Lung (tissue), 12 donors: ENCODE data around the gene FYB1. TPM values are rescaled to one million over a fixed set of nuclear protein-coding genes. Genes with fewer than 3 reads are reported as not detected.

Experiments
- ATAC-seq: fragments of 200-7000 bp; cut with Tn5 transposase; one replicate; pipeline ENCODE4 v1.9.1; 2020; ENCODE audit warnings: moderate number of reproducible peaks; ENCODE audit not compliant: insufficient read depth, low FRiP score
- DNase-seq, 3 donors: peaks; one replicate each; pipeline ENCODE4 v3.0.0-alpha.2; 2013 to 2017
- H3K27ac ChIP-seq, 2 donors: one replicate each; pipeline ENCODE4 v1.5.1; 2013; ENCODE audit warnings: mild to moderate bottlenecking in 2 of 2, moderate library complexity in 2 of 2, control low read depth in 1 of 2, inconsistent platforms in 1 of 2, low read depth in 1 of 2, low read length in 1 of 2
- H3K27me3 ChIP-seq, 3 donors: one replicate each; pipeline ENCODE4 v1.5.1; 2013; ENCODE audit warnings: low read length in 2 of 3; ENCODE audit not compliant: control insufficient read depth in 3 of 3, insufficient read depth in 3 of 3
- H3K36me3 ChIP-seq, 4 donors: one replicate each; pipeline ENCODE4 v1.5.1; 2013; ENCODE audit warnings: low read length in 4 of 4, mild to moderate bottlenecking in 1 of 4, moderate library complexity in 1 of 4; ENCODE audit not compliant: control insufficient read depth in 4 of 4, insufficient read depth in 4 of 4
- H3K4me1 ChIP-seq, 5 donors: one replicate each; pipeline ENCODE4 v1.5.1; 2013; ENCODE audit warnings: low read length in 5 of 5, mild to moderate bottlenecking in 2 of 5, moderate library complexity in 1 of 5; ENCODE audit not compliant: control insufficient read depth in 5 of 5, insufficient read depth in 5 of 5
- H3K4me3 ChIP-seq: one replicate; pipeline ENCODE4 v1.5.1; 2013; ENCODE audit warnings: mild to moderate bottlenecking, control low read depth, moderate library complexity
- H3K9ac ChIP-seq, 2 donors: one replicate each; pipeline ENCODE4 v1.5.1; 2013; ENCODE audit warnings: low read length in 2 of 2, control low read depth in 1 of 2; ENCODE audit not compliant: insufficient read depth in 1 of 2
- H3K9me3 ChIP-seq, 4 donors: one replicate each; pipeline ENCODE4 v1.5.1; 2013; ENCODE audit warnings: low read length in 3 of 4, mild to moderate bottlenecking in 1 of 4, moderate library complexity in 1 of 4; ENCODE audit not compliant: control insufficient read depth in 4 of 4, insufficient read depth in 3 of 4
- WGBS, 2 donors: extraction: QIAGEN DNeasy Blood & Tissue Kit; methylation state at CpG; one replicate each; pipeline ENCODE4 v1.1.7; 2013; 5-methylcytosine and 5-hydroxymethylcytosine counted together
- polyA plus RNA-seq, 2 donors: library from polyadenylated mRNA; stranded (reverse); fragments of 200-250 nt; gene quantifications; one replicate each; pipeline ENCODE4 v1.2.1, GENCODE V29; 2013
- total RNA-seq, 2 donors: library from RNA; depleted of rRNA in 1 of 2; stranded (reverse); fragments of >200 nt in 1 of 2; gene quantifications; one replicate each; pipeline ENCODE4 v1.2.1, GENCODE V29; 2014 to 2021
- TF ChIP-seq, protein P1 (sequence below): IDR thresholded peaks from 2 replicates; pipeline ENCODE4 v1.5.1; 2012; ENCODE audit warnings: mild to moderate bottlenecking; ENCODE audit errors: control extremely low read depth, extremely low read depth
- donor health status: control.
- donor health status: control.
- donor health status: Bipolar disorder and iron deficiency.
- donor health status: healthy.
- donor health status: DM: yes; HTN: yes; CAD: no.

Gene FYB1
- total and polyA plus RNA-seq, 4 donors, result 4.5 to 51.4 (median 32.5) TPM

- Histone ChIP-seq H3K27me3 (peaks cover 0 to 2% (median 0%) of the 10 kb centered on the region in 3 donors), H3K4me3 (no peak overlapping the region), H3K27ac (no peak overlapping the region), H3K9ac (no peak overlapping the region), H3K9me3 (no peaks in the 10 kb centered on the region), H3K4me1 (peaks cover 0 to 2% (median 0%) of the 10 kb centered on the region in 5 donors), H3K36me3 (no peaks in the 10 kb centered on the region)
- 79 to 83% methylated on average over 2 of the region's 2 CpGs for WGBS, 2 donors
- DNase-seq, result no peak
- TF ChIP-seq, protein P1, sequence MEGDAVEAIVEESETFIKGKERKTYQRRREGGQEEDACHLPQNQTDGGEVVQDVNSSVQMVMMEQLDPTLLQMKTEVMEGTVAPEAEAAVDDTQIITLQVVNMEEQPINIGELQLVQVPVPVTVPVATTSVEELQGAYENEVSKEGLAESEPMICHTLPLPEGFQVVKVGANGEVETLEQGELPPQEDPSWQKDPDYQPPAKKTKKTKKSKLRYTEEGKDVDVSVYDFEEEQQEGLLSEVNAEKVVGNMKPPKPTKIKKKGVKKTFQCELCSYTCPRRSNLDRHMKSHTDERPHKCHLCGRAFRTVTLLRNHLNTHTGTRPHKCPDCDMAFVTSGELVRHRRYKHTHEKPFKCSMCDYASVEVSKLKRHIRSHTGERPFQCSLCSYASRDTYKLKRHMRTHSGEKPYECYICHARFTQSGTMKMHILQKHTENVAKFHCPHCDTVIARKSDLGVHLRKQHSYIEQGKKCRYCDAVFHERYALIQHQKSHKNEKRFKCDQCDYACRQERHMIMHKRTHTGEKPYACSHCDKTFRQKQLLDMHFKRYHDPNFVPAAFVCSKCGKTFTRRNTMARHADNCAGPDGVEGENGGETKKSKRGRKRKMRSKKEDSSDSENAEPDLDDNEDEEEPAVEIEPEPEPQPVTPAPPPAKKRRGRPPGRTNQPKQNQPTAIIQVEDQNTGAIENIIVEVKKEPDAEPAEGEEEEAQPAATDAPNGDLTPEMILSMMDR, result no peak
- no peak for ATAC-seq
These were observed 100.7 kb downstream of the FYB1 start for GRCh38 chr5:39118638-39119037.

DNA sequence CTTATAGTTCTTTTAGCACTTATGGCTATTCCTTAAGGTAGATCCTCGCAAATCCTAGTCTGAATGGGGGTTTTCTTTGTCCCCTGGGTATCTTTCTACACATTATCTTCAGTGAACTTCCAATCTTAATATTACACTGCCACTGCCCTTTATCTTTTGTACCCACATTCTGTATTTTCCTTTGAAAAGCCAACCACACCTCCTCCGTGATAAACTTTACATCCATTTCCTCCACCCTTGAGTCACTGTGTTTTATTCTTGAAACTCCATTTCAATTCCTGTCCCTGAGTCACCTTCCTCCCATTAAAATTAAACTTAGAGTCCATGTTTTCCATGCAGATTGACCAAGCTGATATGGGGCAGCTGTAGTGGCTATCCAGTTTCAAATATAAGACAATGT lies 102.0 kb downstream of the FYB1 start:
- TF ChIP-seq, protein P1, result no peak
- Histone ChIP-seq H3K27me3 (no peaks in the 10 kb centered on the region), H3K4me3 (no peak overlapping the region), H3K36me3 (no peaks in the 10 kb centered on the region), H3K9ac (no peak overlapping the region), H3K27ac (no peak overlapping the region), H3K9me3 (no peaks in the 10 kb centered on the region), H3K4me1 (peaks cover 0 to 2% (median 0%) of the 10 kb centered on the region in 5 donors)
- WGBS, 2 donors, result 80 to 85% methylated on average over 2 of the region's 2 CpGs
- DNase-seq (no peak), ATAC-seq (no peak)

DNA sequence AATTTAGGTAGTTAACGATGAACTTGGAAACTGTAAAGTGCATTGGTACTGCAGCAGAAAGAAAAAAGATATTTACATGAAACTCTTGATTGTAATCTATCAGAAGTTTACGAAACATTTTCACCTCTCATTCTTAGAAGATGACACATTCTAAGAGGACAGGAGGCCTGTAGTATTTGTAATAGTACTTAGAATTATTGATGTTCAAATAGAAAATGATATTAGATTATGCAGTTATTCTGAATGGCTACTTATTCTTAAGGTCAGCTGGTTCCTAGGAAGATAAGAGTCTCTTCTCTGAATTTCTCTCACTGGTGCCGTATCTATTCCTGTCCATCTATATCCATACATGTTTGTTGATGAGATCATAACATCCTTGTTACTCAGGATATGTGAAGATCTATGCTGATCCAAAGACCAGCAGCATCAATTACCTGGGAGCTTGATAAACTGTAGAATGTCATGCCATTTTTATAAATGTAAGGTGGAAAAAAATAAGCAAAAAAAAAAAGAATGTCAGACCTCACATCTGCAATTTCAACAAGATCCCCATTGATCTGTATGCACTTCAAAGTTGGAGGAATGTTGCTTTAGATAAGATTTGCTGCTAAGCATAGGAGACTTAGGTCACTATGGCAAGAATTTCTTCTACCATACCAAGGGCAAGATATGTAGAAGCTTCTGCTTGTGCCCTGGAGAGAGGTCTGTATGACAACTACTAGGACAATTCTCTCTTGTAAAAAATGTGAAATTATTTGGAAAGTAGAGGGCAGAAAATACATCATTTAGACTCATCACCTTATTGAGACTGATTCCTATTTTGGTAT lies 102.8 kb downstream of the FYB1 start:
- TF ChIP-seq, protein P1, result no peak
- Histone ChIP-seq H3K4me3 (no peak overlapping the region), H3K4me1 (peaks cover 0 to 2% (median 0%) of the 10 kb centered on the region in 5 donors), H3K9ac (no peak overlapping the region), H3K27ac (no peak overlapping the region), H3K27me3 (no peaks in the 10 kb centered on the region), H3K9me3 (no peaks in the 10 kb centered on the region), H3K36me3 (no peaks in the 10 kb centered on the region)
- 86 to 98% methylated on average over 3 of the region's 3 CpGs for WGBS, 2 donors
- no peak for ATAC-seq
- no peak for DNase-seq
